ENCODE data around the gene ANKRD49.

DNA sequence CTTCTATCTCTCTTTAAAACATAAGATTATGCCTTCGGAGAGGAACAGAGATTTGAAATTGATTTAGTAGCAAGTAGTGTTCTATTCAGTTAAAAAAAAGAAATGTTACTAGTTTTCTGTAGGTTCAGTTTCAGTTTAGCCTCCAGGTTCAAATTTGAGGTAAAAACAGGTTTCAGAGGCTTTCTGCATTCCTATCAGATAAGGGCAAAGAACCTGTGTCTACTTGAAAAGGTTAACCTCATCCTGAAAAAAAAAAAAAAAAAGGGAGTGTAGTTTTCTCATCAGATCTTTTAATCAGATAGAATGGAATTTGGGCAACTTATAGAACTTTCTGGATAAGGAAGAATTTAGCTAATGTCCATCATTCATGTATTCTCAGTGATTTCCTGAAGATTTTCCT is 30.6 kb downstream of the ANKRD49 start:
- TF ChIP-seq POLR2A (IDR thresholded peaks at IDR 0.05): no peak
- TF ChIP-seq, protein P1, sequence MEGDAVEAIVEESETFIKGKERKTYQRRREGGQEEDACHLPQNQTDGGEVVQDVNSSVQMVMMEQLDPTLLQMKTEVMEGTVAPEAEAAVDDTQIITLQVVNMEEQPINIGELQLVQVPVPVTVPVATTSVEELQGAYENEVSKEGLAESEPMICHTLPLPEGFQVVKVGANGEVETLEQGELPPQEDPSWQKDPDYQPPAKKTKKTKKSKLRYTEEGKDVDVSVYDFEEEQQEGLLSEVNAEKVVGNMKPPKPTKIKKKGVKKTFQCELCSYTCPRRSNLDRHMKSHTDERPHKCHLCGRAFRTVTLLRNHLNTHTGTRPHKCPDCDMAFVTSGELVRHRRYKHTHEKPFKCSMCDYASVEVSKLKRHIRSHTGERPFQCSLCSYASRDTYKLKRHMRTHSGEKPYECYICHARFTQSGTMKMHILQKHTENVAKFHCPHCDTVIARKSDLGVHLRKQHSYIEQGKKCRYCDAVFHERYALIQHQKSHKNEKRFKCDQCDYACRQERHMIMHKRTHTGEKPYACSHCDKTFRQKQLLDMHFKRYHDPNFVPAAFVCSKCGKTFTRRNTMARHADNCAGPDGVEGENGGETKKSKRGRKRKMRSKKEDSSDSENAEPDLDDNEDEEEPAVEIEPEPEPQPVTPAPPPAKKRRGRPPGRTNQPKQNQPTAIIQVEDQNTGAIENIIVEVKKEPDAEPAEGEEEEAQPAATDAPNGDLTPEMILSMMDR (IDR thresholded peaks at IDR 0.05 in 8 of 11, conservative IDR thresholded peaks at IDR 0.05 in 3 of 11): no peak
- no peak for TF ChIP-seq POLR2AphosphoS5 (IDR thresholded peaks at IDR 0.05)
